ENCODE measurements around the gene LMX1A.

Gene LMX1A

DNA sequence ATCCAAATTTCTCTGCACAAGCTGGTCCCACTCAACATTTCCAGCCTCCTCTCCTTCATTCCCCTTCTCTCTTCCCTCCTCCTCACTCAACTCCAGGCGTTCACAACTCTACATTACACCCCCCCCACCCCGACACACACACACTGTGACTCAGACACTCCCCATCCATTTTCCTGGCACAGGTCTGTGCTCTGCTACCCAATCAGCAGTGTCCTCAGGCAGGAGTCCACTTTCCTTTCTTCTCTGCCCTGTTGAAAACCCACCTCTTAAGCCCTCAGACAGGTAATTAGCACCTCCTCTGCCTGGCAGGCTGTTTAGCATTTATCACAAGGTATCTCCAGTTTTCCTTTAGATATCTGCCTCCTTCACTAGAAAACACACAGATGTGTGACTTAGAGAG lies 8.8 kb upstream of the LMX1A start:
- no peak for DNase-seq

DNA sequence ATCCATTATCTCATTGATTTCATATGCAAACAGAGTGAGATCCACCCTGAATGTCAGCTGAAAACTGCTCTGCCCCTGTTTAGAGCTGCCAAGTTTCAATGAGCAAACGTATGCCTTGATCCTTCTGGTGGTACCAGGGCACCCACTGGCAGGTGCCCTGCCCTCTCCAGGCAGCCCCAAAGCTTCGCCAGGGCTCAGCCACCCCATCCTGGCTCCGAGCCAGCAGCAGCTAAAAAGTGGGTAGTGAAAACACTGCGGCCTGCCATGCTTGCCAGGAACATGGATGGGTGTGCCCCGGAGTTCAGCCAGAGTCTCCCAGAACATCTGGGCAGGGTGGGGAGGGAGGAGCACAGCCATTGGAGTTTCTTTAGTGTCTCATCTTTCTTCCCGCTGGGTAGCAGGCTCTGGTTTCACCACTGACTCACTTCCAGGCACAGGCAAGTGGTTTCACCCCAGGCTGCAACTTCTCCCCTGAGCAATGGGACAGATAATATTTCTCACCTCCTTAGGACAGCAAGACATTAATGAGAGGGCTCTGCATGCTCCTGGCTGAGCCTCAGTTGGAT lies 8.1 kb upstream of the LMX1A start:
- DNase-seq = no peak

DNA sequence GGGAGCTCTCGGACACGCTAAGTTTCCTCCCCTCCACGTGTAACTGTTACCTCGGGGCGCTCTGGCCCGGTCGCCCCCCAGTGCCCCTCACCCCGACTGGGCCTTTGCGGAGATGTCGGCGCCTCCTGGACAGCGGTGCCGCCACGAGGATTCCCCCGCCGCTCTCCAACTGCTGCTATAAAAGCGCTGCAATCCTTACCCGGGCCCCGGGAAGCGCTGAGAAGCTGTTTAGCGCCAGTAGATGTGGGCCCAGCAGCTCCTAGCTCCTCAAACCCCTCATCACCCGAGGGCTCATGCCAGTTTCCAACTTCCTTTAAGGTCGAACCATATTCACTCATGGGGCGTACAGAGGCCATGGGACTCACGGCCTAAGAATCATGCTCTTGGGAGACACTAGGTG lies 361 bp upstream of the LMX1A start:
- no peak for DNase-seq

DNA sequence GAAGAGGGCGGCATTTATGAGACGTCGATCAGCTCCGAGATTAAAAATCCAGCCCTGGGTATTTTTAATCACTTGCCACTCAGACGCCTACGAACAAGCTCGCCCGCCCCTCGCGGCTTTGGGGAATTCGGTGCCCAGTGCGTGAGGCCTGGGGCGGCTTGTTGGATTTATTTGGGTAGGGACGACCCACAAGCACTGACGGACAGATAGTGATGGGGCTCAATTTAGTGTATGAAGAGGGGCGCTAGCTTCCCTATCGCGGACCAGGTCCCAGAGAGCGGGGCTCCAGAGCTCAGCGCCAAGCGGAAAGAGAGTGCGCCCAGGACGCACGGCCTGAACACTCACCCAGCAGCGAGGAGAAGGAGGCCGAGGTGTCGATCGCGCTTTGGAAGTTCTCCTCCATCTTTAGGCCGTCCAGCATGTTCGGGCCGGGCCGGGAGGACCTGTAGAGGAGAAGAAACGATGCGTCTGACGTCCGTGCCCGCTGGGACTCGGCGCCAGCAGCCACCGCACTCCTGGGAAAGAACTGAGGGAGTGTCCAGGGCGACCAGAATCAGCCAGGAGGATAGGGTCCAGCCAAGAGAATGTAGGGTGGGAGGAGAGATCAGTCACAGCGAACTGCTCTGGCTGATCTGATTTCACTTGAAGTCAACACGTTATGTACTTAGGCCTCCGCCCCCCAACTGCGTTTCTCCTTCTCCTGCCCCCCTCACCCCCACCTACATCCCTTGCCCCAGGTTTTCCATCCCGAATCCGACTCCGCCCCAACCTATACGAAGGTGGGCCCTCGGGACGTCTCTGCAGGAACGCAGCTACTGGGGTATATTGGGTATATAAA lies 1.2 kb downstream of the LMX1A start:
- DNase-seq = no peak

DNA sequence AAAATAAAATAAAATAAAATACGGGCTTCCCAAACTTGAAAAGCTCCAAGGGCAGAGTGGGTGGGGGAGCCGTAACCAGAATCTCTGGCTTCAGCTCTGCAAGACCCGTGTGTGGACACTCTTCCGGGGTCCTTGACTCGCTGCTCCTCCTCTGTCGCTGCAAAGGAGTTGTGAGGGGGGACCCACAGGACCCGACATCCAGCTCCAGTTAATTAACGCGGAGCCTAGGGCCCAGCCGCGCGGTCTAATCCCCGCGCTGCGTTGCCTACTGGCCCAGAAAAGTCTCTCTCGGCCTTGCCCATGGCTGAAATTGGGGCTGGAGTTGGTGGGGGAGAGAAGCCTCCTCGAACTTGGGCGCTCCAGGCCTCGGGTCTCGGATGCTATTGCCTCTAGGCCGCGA lies 1.8 kb downstream of the LMX1A start:
- no peak for DNase-seq

DNA sequence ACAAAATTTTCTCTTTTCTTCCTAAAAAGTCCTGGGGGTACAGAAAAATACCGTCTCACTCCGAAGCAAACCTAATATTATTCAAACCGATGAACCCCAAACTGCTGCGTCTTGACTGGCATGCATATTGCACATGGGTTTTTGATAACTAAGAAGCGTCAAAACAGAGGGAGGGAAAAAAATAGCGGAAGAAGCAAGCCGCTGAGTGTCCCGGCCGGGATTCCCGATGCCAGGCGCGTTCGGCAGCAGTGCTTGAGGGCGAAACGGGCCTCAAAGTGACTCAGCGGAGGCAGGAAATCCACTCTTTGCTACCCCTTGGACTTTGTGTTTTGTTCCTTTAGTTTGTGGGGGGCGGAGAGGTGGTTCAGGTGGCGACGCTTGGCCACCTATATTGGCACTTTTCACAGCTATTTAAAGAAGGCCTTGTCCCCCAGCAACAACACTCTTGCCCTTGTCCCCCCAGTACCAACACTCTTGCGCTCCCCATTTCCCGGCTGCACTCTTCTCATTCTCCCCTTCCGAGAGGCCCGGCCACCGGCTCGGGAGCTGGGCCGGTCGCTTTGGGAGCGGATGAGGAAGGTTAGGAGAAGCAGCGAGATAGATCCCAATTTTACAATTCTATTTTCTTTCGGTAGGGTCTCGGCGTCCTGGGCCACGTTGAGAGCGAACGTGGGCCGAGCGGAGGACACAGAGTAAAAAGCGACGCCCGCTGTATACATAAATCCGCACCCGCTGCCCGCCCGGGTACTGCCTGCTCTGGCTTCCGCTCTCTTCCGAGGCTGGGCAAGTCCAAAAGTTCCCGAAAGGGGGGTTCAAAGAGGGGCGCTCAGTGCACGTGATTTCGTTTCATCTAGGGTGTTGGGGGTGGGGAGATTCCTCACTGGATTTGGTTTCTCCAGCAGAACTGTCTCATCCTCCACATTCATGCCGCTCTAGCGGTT lies 2.5 kb downstream of the LMX1A start:
- DNase-seq = no peak

DNA sequence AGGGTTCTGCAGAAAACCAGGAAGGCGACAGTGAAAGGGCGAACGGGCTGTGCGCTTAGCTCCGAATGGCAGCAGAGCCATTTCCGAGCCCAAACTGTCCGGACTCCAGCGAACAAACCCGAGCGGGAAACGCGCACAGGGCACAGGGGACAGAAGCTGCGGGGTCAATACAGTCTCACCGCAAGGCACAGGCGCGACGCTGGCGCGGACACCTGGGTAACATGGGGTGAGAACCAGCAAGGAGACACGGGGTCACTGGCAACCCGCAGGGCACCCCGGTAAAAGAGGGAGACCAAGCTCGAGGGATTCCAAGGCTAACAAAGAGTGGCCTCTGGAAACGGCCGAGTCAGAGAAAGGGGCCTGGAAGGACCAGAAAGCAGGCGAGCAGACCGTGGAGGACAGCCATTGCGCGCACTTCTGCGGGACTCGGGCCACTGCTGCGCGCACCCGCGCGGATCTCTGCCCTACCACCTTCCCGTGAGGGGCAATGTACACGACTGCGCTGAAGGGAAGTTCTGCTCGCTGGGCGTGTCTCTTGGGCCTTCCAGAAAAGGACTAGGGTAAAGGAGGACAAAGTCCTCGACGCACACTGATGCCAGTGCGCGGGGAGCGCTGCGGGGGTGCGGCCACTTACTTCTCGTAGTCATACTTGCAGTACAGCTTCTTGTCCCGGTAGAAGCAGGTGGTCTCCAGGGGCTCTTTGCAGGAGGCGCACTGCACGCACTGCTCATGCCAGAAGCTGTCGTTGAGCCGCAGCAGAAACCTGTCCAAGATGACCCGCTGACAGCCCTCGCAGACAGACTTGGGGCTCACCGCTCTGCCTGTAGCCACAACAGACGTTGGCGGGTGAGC lies 3.8 kb downstream of the LMX1A start:
- DNase-seq = no peak

DNA sequence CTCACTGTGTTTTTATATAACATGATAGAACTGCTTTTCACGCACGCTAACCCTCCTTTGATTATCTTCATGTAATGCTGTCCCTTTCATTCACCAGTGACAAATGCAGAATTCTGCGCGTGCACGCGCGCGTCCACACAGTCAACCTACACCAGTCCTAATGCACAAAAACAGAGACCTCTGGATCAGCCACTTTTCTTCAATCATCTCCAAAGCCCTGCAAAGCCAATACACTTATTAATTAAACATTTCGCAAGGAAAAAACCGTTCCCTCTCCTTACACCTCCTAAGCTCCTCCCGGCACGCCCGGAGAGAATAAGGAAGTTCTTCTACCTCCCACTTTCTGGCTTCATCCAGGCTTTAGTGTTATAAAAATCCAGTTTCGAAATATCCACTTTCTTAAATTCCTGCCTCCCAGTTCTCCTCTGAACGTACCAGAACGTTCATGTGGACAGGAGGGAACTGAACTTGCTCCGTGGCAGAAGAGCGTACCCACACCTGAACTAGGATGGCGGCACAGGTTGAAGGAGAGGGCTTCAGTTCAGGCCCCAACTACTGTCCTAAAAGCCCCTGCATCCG lies 4.6 kb downstream of the LMX1A start:
- no peak for DNase-seq

DNA sequence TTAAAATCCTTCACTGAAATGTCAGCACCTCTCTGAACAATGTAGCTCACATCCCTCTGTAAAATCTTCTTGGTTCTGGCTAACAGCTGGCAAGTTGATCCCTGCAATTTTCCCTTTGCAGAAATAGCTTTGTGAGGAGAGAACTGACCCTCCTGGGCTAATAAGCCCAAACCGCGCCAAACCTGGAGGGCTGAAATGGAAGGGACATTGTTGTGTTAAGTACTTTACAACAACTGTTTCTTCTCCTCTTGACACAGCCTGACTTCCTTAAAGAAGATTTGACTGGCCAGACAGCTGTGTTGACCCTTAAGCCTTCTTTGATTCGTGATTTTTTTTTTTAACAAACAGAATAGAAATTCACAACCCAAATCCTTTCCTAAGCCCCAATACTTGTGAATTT lies 5.7 kb downstream of the LMX1A start:
- no peak for DNase-seq

DNA sequence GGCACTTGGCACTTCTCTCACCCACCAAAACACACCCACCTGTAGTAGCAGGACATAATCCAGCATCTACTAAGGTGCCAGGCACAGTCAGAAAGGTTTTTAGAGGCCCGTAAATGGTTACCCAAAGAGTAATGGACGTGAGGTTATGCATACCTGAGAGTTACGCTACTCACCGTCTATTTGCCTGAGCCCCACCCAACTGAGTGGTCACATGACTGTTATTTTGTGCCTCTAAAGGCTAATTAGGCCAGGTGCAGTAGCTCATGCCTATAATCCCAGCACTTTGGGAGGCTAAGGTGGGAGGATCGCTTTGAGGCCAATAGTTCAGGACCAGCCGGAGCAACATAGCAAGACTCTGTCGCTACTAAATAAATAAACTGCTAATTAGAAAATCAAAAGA lies 11.0 kb downstream of the LMX1A start:
- DNase-seq = no peak

DNA sequence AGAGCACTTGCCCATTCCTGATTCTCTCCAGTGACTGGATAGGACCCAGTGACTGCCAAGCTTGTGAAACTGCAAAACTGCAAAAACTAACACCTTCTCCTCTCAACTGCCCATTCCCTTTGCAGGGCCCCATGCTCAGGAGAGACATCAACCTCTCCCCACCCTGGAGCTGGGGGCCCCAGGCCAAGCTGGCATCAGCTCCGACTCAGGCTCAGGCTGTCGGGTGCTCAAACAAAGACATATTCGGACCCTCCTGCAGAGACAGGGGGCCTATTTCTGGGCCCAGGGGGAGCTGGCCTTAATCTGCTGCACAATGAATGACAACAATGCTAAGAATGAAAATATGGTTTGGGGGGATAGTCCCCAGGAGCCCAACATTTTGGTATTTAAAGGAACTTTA lies 11.8 kb downstream of the LMX1A start:
- DNase-seq = no peak

DNA sequence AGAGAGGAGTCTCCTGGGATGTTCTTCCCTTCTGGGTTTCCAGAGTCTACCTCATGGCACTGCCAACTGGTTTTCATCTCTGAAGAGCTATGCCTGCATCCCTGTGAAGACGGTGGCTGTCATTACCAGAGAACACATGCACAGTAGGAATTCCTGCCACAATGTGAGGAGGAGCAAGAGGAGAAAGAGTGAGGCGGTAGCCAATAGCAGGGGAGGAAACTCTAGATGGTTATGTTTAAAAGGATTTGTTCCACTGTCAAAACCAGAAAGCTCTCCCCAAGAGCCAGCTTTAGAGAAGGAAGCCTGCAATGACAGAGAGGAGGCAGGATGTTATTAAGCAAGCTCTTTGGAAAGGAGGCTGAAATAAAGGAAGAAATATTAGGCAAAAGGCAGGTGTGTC lies 12.3 kb downstream of the LMX1A start:
- DNase-seq = no peak

DNA sequence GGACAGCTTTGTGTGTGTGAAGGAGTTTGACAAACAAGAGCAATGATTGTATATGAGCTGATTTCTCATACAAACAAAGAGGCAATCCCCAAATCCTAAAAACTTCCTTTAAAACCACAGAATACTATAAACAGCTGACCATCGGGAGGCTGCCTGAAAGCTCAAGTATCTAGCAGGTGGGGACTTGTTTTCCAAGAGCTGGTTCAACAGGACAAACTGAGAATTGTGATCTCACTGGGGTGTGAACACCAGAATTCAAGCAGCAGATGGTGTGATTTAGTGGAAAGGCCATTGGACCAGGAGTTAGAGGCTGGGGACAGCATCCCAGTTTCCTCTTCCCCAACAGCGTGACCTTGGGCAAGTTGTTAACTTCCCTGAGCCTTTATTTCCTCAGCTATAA lies 13.9 kb downstream of the LMX1A start:
- no peak for DNase-seq

DNA sequence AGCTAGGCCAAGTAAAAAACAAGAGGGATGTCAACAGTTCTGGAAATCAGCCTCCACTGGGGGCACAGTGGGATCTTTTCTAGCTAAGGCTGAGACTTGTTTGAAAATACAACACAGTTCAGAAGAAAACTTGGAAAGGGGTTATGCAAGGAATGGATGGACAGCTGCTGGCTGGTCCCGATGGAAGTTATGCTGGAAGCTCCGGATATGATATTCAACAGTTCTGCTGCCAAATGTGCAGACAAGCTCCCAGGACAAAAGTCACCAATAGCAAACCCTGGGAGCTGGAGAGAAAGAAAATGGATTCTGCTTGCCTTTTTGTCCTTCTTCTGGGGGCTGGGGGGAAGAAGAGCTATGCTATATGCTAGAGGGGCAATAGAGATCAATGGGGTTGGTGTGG lies 14.3 kb downstream of the LMX1A start:
- no peak for DNase-seq

DNA sequence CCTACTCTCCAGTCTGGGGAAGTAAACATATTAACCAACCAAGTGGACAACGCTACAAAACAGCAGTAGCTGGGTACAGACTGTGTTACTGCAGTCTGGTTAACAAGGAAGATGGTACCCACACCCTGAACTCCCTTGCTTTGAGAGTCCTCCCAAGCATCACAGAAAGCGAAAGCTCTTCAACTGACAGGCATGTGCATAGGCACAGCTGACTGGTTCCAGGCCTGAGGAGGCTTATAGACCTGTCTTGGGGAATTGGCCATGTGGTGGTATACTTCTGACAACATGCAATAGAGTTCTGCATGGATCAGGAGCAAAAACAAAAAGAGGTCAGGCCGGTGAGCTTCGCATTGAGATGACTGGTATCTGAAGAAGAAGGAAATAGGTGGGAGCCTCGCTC lies 17.4 kb downstream of the LMX1A start:
- DNase-seq = no peak

DNA sequence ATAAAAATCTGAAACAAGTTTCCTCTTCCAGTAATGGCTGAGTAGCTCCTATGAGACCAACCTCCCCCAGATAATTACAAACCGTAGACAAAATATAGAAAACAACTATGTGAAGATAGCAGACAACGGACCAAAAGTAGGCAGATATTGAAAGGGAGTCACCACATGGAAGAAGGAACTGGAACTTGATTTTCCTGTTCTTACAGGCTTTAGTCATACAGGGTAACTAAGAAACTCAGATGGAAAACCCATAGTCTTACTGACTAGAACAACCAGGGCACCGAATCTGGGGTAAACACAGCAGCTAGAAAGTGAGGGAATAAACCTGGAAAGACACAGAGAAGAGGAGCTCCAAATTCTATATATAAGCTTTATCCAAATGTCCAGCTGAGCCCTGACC lies 26.0 kb downstream of the LMX1A start:
- no peak for DNase-seq

DNA sequence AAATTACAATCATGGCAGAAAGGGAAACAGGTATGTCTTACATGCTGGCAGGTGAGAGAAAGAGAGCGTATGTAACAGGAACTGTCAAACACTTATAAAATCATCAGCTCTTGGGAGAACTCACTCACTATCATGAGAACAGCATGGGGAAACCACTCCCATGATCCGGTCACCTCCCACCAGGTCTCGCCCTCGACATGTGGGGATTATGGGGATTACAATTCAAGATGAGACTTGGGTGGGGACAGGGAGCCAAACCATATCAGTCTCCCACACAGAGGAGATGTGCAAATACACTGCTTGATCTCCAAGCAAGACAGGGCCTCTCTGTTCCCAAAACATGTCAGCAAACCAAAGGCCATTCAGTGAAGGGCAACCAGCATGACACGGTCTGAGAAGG lies 27.4 kb downstream of the LMX1A start:
- DNase-seq = no peak

DNA sequence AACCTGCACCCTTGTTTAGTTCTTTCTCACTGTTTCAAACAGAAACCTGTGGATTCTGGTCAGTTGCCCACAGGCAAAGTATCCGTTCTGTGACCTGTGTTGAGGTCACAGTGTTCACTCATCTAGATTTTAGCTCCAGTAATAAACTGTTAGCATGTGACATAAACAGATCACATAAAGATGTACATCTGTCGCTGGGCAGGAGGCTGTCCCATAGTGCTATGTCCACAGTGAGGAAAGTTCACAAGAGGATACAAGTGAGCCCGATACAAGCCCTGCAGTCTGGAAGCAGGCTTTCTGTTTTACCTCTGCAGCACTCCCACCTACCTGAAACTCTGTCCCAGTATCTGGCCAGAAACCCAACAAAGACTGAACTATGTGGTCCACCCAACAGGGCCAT lies 28.4 kb downstream of the LMX1A start:
- DNase-seq = no peak

DNA sequence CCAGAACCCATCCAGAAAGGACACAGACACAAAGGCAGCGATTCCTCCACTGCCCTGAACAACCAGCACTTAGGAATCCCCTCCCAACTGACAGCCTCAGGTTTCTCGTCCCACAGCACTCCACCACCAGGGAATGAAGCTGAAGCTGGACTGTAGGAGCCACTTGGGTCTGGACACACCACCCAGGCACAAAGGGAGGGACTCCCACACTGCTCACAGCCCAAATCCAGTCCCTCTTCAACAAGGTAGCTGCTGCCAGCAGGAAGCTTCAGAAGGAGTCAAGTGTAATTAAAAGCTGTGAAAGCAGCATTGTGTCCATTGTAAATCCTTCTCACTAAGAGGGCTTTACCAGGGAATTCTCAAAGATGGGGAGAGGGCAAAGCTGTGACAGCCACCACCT lies 29.0 kb downstream of the LMX1A start:
- no peak for DNase-seq

DNA sequence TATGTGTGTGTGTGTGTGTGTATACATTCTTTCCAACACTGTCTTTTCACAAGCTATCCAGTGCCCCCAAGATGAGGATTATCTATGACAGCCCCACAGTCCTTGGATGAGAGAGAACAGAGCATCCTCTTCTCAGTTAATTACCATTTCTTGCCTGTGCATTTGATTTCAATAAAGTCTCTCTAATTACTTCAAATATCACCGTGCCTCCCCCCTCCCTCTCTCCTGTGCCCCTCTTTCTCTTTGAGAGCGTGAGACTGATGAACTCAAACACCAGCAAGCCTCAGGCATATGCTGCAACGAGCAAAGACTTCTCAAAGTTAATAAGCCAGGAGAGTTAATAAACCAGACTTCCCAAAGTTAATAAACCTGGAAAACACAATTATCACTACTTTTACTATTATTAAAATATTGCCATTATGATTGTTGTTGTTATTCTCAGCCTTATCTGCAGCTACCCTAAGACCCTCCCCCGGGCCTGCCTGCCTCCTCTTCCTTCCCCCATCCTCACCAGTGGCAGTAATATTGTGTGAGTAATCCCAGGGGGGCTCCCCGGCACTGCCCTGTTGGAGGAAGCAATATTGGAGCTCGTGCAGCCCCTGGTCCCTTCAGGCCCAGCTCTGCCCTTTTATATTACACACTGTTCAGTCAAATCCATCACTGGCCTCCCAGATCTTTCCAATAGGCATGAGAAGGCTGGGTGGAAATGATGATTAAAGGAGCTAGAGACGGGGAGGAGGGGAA lies 30.9 kb downstream of the LMX1A start:
- DNase-seq = no peak

DNA sequence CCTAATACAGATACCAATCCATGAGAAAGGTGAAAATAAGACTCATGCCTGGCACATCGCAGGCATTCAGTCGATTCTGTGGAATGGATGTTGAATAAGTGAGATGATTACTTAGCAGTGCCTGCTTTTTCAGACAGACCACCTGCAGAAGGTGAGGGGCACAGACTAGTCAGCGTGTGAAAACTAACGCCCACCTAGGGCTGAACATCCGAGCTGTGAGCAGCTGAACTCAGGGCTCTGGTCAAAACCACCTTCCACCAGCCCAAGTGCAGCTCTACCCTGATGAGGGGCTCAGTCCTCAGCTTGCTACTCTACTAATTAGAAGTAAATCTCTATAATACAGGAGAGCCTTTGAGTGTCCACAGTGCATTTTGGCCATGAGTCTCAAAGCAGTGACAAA lies 32.5 kb downstream of the LMX1A start:
- DNase-seq = no peak

DNA sequence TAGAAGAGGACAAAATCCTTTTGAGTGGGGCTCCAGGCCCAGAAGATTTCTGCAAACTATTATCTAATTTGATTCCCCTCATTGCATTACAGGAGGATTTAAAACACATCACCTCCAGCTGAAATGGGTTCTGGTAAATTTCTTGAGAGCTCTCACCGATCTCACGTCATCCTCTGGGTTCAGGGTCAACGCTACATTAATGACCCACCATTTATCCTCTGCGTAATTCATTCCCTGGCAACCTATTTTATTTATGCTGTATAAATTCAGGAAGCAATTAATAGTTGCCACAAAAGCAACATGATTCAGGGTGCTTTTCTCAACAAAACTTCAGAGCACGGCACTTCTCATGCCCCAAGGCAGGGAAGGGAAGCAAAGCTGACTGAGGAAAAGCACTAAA lies 38.9 kb downstream of the LMX1A start:
- DNase-seq = no peak

All from midbrain (tissue), 1 donor.